ENCODE measurements around the gene FAM53C. TPM values are rescaled to one million over a fixed set of nuclear protein-coding genes. Genes with fewer than 3 reads are reported as not detected.

Gene FAM53C
- polyA plus RNA-seq, 1 experiment, result 30.1 TPM

GRCh38 chr5:138353560-138354080 lies 15.6 kb downstream of the FAM53C start:
- POLR2A ChIA-PET, result interaction anchor here (0.6 to 1.1 kb wide), 3 partner anchors 9 to 642 kb away, joined by 3 to 5 read pairs (median 4); partner anchors contain the start of gene CDC25C
- no peak for TF ChIP-seq CTCF (IDR thresholded peaks at IDR 0.05; ENCODE audit: insufficient read depth, low read depth, low read length)
- CTCF ChIA-PET, result interaction anchor here (0.6 to 6.5 kb wide), 23 partner anchors 9 to 922 kb away, joined by 3 to 118 read pairs (median 3); partner anchors contain the start of genes BRD8, CDC23, CDC25C and FAM53C
- Histone ChIP-seq H3K36me3 (ENCODE audit: control insufficient read depth, insufficient read depth, low read length) (no peaks in the 10 kb centered on the region; the same call in 1 of the 2 replicates), H3K4me3 (ENCODE audit: low read depth, low read length) (peak overlapping the region; percentile 87), H3K27me3 (ENCODE audit: control insufficient read depth, insufficient read depth, low read length) (no peaks in the 10 kb centered on the region)
- no peak for DNase-seq (ENCODE audit: low read depth)

GRCh38 chr5:138354387-138354786 lies 16.3 kb downstream of the FAM53C start:
- Histone ChIP-seq H3K4me3 (ENCODE audit: low read depth, low read length) (peak overlapping the region; percentile 87), H3K36me3 (ENCODE audit: control insufficient read depth, insufficient read depth, low read length) (no peaks in the 10 kb centered on the region; the same call in 1 of the 2 replicates), H3K27me3 (ENCODE audit: control insufficient read depth, insufficient read depth, low read length) (no peaks in the 10 kb centered on the region)
- ChIA-PET POLR2A (interaction anchor here (0.7 kb wide), 1 partner anchor 10 kb away, joined by 5 read pairs; no protein-coding TSS in a partner anchor), CTCF (interaction anchor here (0.6 to 6.5 kb wide), 7 partner anchors 14 to 475 kb away, joined by 3 to 118 read pairs (median 3); partner anchors contain the start of genes CDC23 and FAM53C)
- no peak for TF ChIP-seq CTCF (IDR thresholded peaks at IDR 0.05; ENCODE audit: insufficient read depth, low read depth, low read length)
- no peak for DNase-seq (ENCODE audit: low read depth)

- 0 out of 2 replicates have a peak, but pooled peaks have one; percentile 19 for TF ChIP-seq CTCF (IDR thresholded peaks at IDR 0.05; ENCODE audit: insufficient read depth, low read depth, low read length)
- peak; percentile 80 for DNase-seq (ENCODE audit: low read depth)
- Histone ChIP-seq H3K27me3 (ENCODE audit: control insufficient read depth, insufficient read depth, low read length) (no peaks in the 10 kb centered on the region), H3K4me3 (ENCODE audit: low read depth, low read length) (peak overlapping the region; percentile 87), H3K36me3 (ENCODE audit: control insufficient read depth, insufficient read depth, low read length) (no peaks in the 10 kb centered on the region; the same call in 1 of the 2 replicates)
- ChIA-PET POLR2A (no interaction called here), CTCF (interaction anchor here (0.6 to 6.5 kb wide), 4 partner anchors 14 to 474 kb away, joined by 3 to 118 read pairs (median 48); partner anchors contain the start of gene FAM53C)
These were observed 16.9 kb downstream of the FAM53C start for GRCh38 chr5:138354926-138355378.

- no peak for DNase-seq (ENCODE audit: low read depth)
- no peak for TF ChIP-seq CTCF (IDR thresholded peaks at IDR 0.05; ENCODE audit: insufficient read depth, low read depth, low read length)
- CTCF ChIA-PET, result no interaction called here
- H3K27me3 ChIP-seq (ENCODE audit: control insufficient read depth, insufficient read depth, low read length), result no peaks in the 10 kb centered on the region
- no peaks in the 10 kb centered on the region; the same call in 1 of the 2 replicates for H3K36me3 ChIP-seq (ENCODE audit: control insufficient read depth, insufficient read depth, low read length)
- no peak overlapping the region for H3K4me3 ChIP-seq (ENCODE audit: low read depth, low read length)
- POLR2A ChIA-PET, result no interaction called here
These were observed 21.6 kb downstream of the FAM53C start for GRCh38 chr5:138359621-138360020.

- Histone ChIP-seq H3K27me3 (ENCODE audit: control insufficient read depth, insufficient read depth, low read length) (no peaks in the 10 kb centered on the region), H3K4me3 (ENCODE audit: low read depth, low read length) (no peak overlapping the region), H3K36me3 (ENCODE audit: control insufficient read depth, insufficient read depth, low read length) (no peaks in the 10 kb centered on the region; the same call in 1 of the 2 replicates)
- ChIA-PET POLR2A (no interaction called here), CTCF (no interaction called here)
- no peak for TF ChIP-seq CTCF (IDR thresholded peaks at IDR 0.05; ENCODE audit: insufficient read depth, low read depth, low read length)
- no peak for DNase-seq (ENCODE audit: low read depth)
These were observed 22.9 kb downstream of the FAM53C start for GRCh38 chr5:138360941-138361452.

Data from BJ (cell line).